HG03025 (cell line): ENCODE measurements around the gene OSBPL5.
"Not testable (repeated sequence)": the region's sequence is repeated elsewhere in the genome, so short reads cannot be mapped to it uniquely, and the experiment has no call there.

Experiments used
- ATAC-seq: cut with Tn5 transposase; IDR thresholded peaks from one replicate; pipeline ENCODE4 v1.9.1; 2021; ENCODE audit warnings: mild to moderate bottlenecking, moderate library complexity; ENCODE audit not compliant: unreplicated experiment, low FRiP score

Gene OSBPL5

DNA sequence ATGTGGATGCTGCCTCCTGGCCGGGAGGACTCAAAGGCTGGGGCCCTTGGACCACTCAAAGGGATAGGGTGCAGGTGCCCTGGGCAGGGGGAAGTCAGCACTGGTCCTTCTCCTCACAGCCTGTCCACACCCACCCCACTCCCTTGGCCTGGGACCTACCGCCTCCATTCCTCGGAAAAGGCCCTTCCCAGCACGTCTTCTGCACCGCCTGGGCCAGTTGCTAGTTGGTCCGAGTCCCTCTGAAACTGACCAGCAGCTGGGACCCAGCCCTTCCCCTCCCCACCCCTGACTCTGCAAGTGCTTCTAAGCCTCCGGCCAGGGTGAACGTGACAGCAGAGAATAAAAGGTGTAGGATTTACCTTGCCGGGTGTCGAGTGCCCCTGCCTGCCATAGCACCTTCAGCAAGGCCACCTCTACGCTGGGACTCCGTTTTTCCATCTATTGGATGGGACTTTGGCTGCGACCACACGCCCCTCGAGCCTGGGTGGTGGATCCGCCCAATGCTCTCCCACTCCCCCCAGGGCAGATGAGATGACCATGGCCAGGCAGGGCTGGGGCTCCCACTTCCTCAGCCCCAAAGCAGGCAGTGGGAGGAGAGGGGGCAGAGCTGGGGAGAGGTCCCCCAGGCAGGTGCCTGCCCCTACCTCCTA is 37.3 kb downstream of the OSBPL5 start:
- ATAC-seq = no peak

DNA sequence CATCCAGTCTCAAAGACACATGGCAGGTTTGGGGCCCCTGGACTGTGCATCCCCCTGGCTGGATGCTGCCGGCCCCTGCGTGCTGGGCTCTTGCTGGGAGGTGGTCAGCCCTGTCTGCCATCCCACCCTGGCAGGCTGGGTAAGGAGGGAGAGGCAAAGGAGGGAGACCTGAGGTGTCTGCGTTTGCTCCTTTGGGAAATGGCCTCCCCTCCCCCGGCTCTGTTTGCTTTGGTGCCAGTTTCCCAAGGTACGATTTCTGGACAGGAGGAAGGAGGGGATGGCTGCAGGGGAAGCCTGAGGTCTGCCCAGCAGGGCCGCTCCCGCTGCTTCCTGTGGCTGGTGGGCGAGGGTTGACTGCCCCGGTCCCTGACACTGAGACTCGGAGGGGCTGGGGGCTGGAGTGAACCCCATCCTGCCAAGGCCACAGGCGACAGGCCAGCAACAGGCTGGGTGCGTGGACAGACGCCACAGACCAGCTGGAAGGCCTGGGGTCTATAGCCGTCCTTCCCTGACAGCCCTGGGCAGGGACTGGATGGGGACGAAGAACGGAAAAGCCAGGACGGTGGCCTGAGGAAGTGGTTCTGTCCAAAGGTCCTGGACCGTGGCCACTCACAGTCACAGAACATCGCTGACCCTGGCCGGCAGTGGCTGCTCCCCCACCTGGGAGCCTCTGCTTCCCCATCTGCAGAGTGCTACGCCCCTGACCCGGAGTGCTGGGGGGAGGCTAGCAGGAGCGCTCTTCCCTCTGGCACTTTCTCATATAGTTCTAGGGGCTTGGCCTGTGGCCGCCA is 38.0 kb downstream of the OSBPL5 start:
- ATAC-seq = no peak

DNA sequence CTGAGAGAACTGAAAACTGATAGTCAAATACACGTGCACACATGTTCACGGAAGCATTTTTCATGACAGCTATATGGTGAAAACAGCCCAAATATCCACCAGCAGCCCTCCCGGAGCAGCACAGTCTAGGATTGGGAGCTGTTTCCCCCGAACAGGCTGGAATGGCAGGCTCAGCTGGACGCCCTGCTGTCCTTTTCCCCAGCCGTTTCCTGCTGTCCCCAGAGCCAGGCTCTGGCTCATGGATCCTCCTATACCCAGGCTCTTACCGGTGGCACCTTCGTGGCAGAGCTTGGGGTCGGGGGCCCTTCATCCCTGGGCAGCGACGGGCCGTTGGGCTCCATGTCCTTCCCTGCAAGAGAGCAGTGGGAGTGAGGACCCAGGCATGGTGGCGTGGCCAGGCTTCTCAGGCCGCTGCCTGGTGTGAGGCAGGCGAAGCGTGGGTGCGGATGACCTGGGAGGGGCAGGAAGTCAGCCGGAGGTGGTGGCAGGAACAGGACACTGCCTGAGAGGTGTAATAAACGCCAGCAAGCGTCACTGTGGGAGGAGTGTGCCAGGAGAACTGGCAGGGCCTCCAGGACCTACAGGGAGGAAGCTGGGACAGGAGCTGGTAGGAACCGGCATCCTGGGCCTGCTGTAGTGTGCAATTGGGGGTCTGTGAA is 38.8 kb downstream of the OSBPL5 start:
- no peak for ATAC-seq

DNA sequence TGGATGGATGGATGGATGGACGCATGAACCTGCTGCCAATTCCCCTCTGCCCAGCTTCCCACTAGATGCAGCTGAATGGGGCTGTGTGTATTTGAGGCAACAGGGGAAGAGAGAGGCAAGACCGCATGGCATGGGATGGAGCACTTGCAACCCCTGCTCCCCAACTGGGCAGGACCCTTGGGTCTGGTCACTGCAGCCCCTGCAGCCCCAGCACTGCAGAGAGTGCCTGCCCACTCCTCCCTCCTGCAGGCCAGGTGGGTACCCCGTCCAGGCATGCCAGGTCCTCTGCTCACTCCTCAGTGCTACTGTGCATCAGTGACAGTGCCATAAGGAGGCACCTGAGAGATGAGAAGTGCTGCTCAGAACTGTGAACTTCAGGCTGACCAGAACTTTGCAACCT is 40.3 kb downstream of the OSBPL5 start:
- ATAC-seq = no peak

- no peak for ATAC-seq
These were observed 41.1 kb downstream of the OSBPL5 start for GRCh38 chr11:3123761-3124733.

- no peak for ATAC-seq
These were observed 41.8 kb downstream of the OSBPL5 start for GRCh38 chr11:3123305-3123704.

GRCh38 chr11:3122775-3123201 is 42.3 kb downstream of the OSBPL5 start:
- no peak for ATAC-seq

- no peak for ATAC-seq
These were observed 43.0 kb downstream of the OSBPL5 start for GRCh38 chr11:3121931-3122774.

- no peak for ATAC-seq
These were observed 43.7 kb downstream of the OSBPL5 start for GRCh38 chr11:3121416-3121815.

DNA sequence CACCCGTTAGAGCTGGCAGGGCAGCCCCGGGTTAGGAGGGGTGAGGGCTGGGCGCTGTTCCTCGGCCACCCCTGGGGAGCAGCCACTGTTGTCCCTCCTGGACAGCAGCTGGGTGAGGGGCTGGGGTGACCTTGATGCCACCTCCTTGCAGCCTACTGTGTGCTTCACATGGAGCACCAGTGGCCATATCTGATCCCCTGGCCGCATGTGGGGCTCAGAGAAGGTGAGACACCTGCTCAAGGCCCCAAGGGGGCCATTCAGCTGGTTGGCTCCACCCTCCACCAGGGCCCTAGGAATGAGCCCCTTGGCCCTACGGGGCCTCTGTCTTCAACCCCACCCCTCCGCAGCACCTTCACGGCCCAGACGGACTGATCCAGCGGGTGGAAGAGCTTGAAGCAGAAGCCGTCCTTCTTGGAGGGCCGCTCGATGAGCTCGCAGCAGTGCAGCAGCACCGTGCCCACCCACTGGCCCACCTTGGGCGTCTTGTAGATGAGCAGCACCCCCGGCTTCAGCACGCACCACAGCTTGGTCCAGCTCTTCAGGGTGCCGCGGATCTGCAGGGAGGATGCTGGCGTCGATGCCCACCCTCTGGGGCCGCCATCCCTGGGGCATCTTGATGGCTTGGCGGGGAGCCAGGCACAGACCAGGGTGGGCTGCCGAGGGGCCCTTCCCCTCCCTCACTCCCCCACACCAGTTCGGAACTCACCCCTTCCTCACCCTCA is 44.9 kb downstream of the OSBPL5 start:
- ATAC-seq = no peak

GRCh38 chr11:3119141-3119821 is 45.8 kb downstream of the OSBPL5 start:
- no peak for ATAC-seq

GRCh38 chr11:3115321-3115720 is 49.8 kb downstream of the OSBPL5 start:
- ATAC-seq = no peak

GRCh38 chr11:3113661-3114060 is 51.4 kb downstream of the OSBPL5 start:
- ATAC-seq = not testable (repeated sequence)

GRCh38 chr11:3111919-3112690 is 53.0 kb downstream of the OSBPL5 start:
- ATAC-seq = no peak

GRCh38 chr11:3111466-3111865 is 53.6 kb downstream of the OSBPL5 start:
- ATAC-seq = no peak

DNA sequence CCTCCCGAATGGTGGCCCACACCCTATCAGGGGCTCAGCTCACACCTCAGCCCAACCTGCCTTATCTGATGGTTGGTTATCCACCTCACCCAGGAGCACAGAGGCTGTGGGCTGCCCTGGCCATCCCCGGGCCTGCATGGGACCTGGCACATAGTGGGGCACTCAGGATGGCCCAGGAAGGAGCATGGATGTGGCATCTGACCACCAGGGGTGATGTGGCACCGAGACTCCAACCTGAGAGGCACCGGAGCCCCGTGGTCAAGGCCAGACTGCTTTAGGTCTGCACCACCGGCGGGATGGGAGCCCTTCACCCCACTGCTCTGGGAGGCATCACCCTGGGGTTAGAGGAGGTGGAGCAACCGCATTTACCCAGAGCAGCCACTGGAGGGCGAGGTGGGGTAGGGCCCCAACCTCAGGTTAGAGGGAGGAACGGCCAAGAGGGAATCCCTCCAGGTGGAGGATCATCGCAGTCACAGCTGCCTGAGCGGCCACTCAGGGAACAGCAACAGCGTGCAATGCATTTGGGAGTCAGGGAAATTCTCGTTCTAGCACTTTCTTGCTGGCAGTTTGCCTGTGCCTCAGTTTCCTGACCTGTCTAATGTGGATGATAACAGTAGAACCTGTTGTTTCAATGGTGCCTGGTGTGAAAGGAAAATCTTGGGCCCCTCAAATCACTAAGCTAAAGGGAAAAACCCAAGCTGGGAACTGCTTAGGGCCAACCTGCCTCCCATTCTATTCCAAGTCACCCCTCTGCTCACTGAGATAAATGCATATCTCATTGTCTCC is 55.0 kb downstream of the OSBPL5 start:
- ATAC-seq = no peak

- no peak for ATAC-seq
These were observed 55.7 kb downstream of the OSBPL5 start for GRCh38 chr11:3109434-3109833.
